Frontal cortex (tissue), 1 donor: ENCODE measurements around the gene OR8D4. TPM values are rescaled to one million over a fixed set of nuclear protein-coding genes. Genes with fewer than 3 reads are reported as not detected.

Experiments
- total RNA-seq: library from RNA; depleted of rRNA; stranded (reverse); fragments of >200 nt; gene quantifications from one replicate; pipeline ENCODE4 v1.2.3, GENCODE V29; 2014

OR8D4 gene
- total RNA-seq, 1 donor from 2014 or later = not detected

Other genes with a start within 250 kb of the OR8D4 start
- 48.9 TPM for gene SCN3B, start 247.5 kb upstream of the OR8D4 start, total RNA-seq
- gene ZNF202, start 160.5 kb upstream of the OR8D4 start, total RNA-seq = 14.7 TPM
- gene OR6X1, start 147.6 kb upstream of the OR8D4 start, total RNA-seq = not detected
- not detected for gene OR6M1, start 95.8 kb upstream of the OR8D4 start, total RNA-seq
- gene TMEM225, start 16.5 kb upstream of the OR8D4 start, total RNA-seq = not detected
- under 0.01 TPM for gene OR4D5, start 37.5 kb downstream of the OR8D4 start, total RNA-seq
- gene OR6T1, start 41.7 kb downstream of the OR8D4 start, total RNA-seq = not detected
- gene OR10S1, start 75.6 kb downstream of the OR8D4 start, total RNA-seq = not detected
- not detected for gene OR10G6, start 93.0 kb downstream of the OR8D4 start, total RNA-seq
- gene OR10G4, start 110.8 kb downstream of the OR8D4 start, total RNA-seq = not detected
- not detected for gene OR10G9, start 120.8 kb downstream of the OR8D4 start, total RNA-seq
- gene OR10G8, start 124.6 kb downstream of the OR8D4 start, total RNA-seq = not detected
- gene OR10G7, start 139.2 kb downstream of the OR8D4 start, total RNA-seq = not detected
- gene VWA5A, start 213.3 kb downstream of the OR8D4 start, total RNA-seq = 11.0 TPM